ENCODE data around the gene KLF6.

Gene KLF6

GRCh38 chr10:3777981-3778691 lies 6.9 kb downstream of the KLF6 start:
- H3K9me2 ChIP-seq (replicated peaks; ENCODE audit: control insufficient read depth, low read length) = no peaks in the 10 kb centered on the region
- peaks cover 45% of the 10 kb centered on the region for H3K79me2 ChIP-seq (ENCODE audit: control insufficient read depth, low read length)
- H3K4me3 ChIP-seq (ENCODE audit: low read length) = no peak overlapping the region
- H3K27ac ChIP-seq (ENCODE audit: low read depth, low read length) = no peak overlapping the region
- no peak overlapping the region for H3K4me2 ChIP-seq (ENCODE audit: low read length)
- no peaks in the 10 kb centered on the region for H3K9me3 ChIP-seq (ENCODE audit: control insufficient read depth, insufficient read depth, low read length)
- peaks cover 13% of the 10 kb centered on the region for H3F3A ChIP-seq (ENCODE audit: control insufficient read depth, insufficient read depth)
- peaks cover 19% of the 10 kb centered on the region for H3K4me1 ChIP-seq (ENCODE audit: control insufficient read depth, low read length)
- H4K20me1 ChIP-seq (ENCODE audit: control insufficient read depth, insufficient read depth, low read depth, low read length) = peaks cover 31% of the 10 kb centered on the region
- TF ChIP-seq EZH2phosphoT487 (IDR thresholded peaks at IDR 0.05; ENCODE audit: borderline replicate concordance, low read length) = no peak
- TF ChIP-seq, protein P1, sequence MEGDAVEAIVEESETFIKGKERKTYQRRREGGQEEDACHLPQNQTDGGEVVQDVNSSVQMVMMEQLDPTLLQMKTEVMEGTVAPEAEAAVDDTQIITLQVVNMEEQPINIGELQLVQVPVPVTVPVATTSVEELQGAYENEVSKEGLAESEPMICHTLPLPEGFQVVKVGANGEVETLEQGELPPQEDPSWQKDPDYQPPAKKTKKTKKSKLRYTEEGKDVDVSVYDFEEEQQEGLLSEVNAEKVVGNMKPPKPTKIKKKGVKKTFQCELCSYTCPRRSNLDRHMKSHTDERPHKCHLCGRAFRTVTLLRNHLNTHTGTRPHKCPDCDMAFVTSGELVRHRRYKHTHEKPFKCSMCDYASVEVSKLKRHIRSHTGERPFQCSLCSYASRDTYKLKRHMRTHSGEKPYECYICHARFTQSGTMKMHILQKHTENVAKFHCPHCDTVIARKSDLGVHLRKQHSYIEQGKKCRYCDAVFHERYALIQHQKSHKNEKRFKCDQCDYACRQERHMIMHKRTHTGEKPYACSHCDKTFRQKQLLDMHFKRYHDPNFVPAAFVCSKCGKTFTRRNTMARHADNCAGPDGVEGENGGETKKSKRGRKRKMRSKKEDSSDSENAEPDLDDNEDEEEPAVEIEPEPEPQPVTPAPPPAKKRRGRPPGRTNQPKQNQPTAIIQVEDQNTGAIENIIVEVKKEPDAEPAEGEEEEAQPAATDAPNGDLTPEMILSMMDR (IDR thresholded peaks at IDR 0.05; ENCODE audit: low read depth, low read length, poor library complexity, severe bottlenecking) = no peak
- H3K36me3 ChIP-seq (ENCODE audit: control insufficient read depth, low read length) = peaks cover 74% of the 10 kb centered on the region
- no peaks in the 10 kb centered on the region for H3K27me3 ChIP-seq (ENCODE audit: control insufficient read depth, low read length)

DNA sequence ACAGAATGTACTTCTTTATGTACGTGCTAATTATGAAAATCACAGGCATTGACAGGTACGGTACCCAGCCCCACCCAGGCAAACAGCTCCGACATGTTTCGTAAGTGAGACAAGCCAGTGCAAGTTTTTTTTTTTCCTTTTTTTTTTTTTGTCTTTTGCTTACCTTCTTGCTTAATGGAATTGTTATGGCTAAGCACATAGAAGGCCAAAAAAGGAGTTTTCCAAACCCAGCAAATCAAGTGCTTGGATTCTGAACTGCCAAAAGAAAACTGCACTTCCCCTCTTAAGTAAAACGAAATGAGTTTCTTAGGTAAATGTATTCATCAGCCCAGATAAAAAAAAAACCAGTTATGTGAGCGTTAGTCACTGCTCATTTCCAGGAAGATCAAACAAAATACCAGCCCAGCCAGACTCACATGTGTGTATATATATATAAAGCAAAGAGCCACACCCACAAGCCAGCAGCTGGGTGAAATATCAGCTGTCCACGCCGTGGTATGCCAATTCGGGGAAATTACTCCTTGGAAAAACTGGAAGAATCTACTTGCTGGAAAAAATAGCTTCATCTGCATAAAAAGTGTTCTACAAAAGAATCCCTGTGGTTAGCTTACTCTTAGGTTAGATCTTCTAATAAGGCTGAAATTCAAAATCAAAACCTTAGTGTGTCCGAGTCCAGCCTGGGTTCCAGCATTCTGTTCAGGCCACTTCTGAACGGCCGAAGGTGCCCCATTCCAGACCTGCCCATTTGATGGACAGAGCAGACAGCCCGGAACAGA lies 8.0 kb downstream of the KLF6 start:
- H3K27ac ChIP-seq (ENCODE audit: low read depth, low read length) = no peak overlapping the region
- no peaks in the 10 kb centered on the region for H3K27me3 ChIP-seq (ENCODE audit: control insufficient read depth, low read length)
- peaks cover 8% of the 10 kb centered on the region for H3K4me1 ChIP-seq (ENCODE audit: control insufficient read depth, low read length)
- TF ChIP-seq, protein P1 (IDR thresholded peaks at IDR 0.05; ENCODE audit: low read depth, low read length, poor library complexity, severe bottlenecking) = no peak
- TF ChIP-seq EZH2phosphoT487 (IDR thresholded peaks at IDR 0.05; ENCODE audit: borderline replicate concordance, low read length) = no peak
- H3K79me2 ChIP-seq (ENCODE audit: control insufficient read depth, low read length) = peaks cover 34% of the 10 kb centered on the region
- H3K4me2 ChIP-seq (ENCODE audit: low read length) = no peak overlapping the region
- H4K20me1 ChIP-seq (ENCODE audit: control insufficient read depth, insufficient read depth, low read depth, low read length) = peaks cover 20% of the 10 kb centered on the region
- H3K4me3 ChIP-seq (ENCODE audit: low read length) = no peak overlapping the region
- H3F3A ChIP-seq (ENCODE audit: control insufficient read depth, insufficient read depth) = peaks cover 13% of the 10 kb centered on the region
- H3K36me3 ChIP-seq (ENCODE audit: control insufficient read depth, low read length) = peaks cover 63% of the 10 kb centered on the region
- H3K9me3 ChIP-seq (ENCODE audit: control insufficient read depth, insufficient read depth, low read length) = no peaks in the 10 kb centered on the region
- no peaks in the 10 kb centered on the region for H3K9me2 ChIP-seq (replicated peaks; ENCODE audit: control insufficient read depth, low read length)

GRCh38 chr10:3775696-3776551 lies 9.1 kb downstream of the KLF6 start:
- no peaks in the 10 kb centered on the region for H3K9me3 ChIP-seq (ENCODE audit: control insufficient read depth, insufficient read depth, low read length)
- H3K27ac ChIP-seq (ENCODE audit: low read depth, low read length) = no peak overlapping the region
- H3K4me2 ChIP-seq (ENCODE audit: low read length) = no peak overlapping the region
- H3K79me2 ChIP-seq (ENCODE audit: control insufficient read depth, low read length) = peaks cover 23% of the 10 kb centered on the region
- no peaks in the 10 kb centered on the region for H3K9me2 ChIP-seq (replicated peaks; ENCODE audit: control insufficient read depth, low read length)
- H3K36me3 ChIP-seq (ENCODE audit: control insufficient read depth, low read length) = peaks cover 52% of the 10 kb centered on the region
- no peak overlapping the region for H3K4me3 ChIP-seq (ENCODE audit: low read length)
- H3K4me1 ChIP-seq (ENCODE audit: control insufficient read depth, low read length) = no peaks in the 10 kb centered on the region
- peaks cover 10% of the 10 kb centered on the region; the same call in 1 of the 2 replicates for H4K20me1 ChIP-seq (ENCODE audit: control insufficient read depth, insufficient read depth, low read depth, low read length)
- TF ChIP-seq EZH2phosphoT487 (IDR thresholded peaks at IDR 0.05; ENCODE audit: borderline replicate concordance, low read length) = no peak
- TF ChIP-seq, protein P1 (IDR thresholded peaks at IDR 0.05; ENCODE audit: low read depth, low read length, poor library complexity, severe bottlenecking) = no peak
- H3K27me3 ChIP-seq (ENCODE audit: control insufficient read depth, low read length) = no peaks in the 10 kb centered on the region
- H3F3A ChIP-seq (ENCODE audit: control insufficient read depth, insufficient read depth) = peaks cover 13% of the 10 kb centered on the region

Data from DOHH2 (cell line).